K562 (cell line): ENCODE data around the gene KCP. TPM values are rescaled to one million over a fixed set of nuclear protein-coding genes. Genes with fewer than 3 reads are reported as not detected.

ENCODE experiments used
- ATAC-seq: fragments of 200-7000 bp; cut with Tn5 transposase; 3 replicates; pipeline ENCODE4 v1.9.1; 2020; ENCODE audit warnings: moderate library complexity
- BruUV-seq: library from RNA; stranded (reverse); fragments of 400-500 nt; replicated peaks from 2 replicates; lab custom pipeline; 2021; lab: Mats Ljungman, UMichigan
- CTCF ChIA-PET: fragments of 300-600 bp; formaldehyde crosslinking; extraction: SDS; loops from one replicate; lab custom pipeline; 2021; ENCODE audit warnings: low intra/inter-chr PET ratio; lab: Yijun Ruan, JAX
- POLR2A ChIA-PET: fragments of 300-600, 350-650 bp; sonication (Branson Sonifier 250); formaldehyde crosslinking; extraction: SDS; loops from one replicate; lab custom pipeline; 2021; ENCODE audit warnings: antibody characterized with exemption, inconsistent platforms; lab: Yijun Ruan, JAX
- DNase-seq, 4 experiments: peaks; one replicate each; pipeline versions ENCODE4 v3.0.0 to v3.0.0-alpha.2; 2011 to 2018; ENCODE audit warnings: low spot score in 3 of 4, mixed read lengths in 3 of 4; ENCODE audit errors: extremely low read depth in 1 of 4
- FAIRE-seq: peaks from 2 replicates; lab custom pipeline; 2011; peaks lifted over from hg19 to GRCh38; lab: Jason Lieb, UNC
- H2AFZ ChIP-seq: 2 replicates; pipeline ENCODE4 v1.6.0; 2011; ENCODE audit warnings: low read depth, low read length, control low read depth, inconsistent platforms
- H3K27ac ChIP-seq: fragments of 200-600 bp; 3 replicates; pipeline ENCODE4 v1.8.0; 2011; ENCODE audit warnings: low read depth, mild to moderate bottlenecking, control low read depth, inconsistent platforms, low read length, moderate library complexity, mixed read lengths; ENCODE audit errors: extremely low read depth
- H3K27me3 ChIP-seq, 2 experiments: fragments of 300-600 bp in 1 of 2; 2 replicates in 1 of 2; 3 replicates in 1 of 2; pipeline versions ENCODE4 v1.6.0 to v1.8.0; 2011; ENCODE audit warnings: inconsistent platforms in 2 of 2, low read length in 2 of 2, mild to moderate bottlenecking in 1 of 2, mixed read lengths in 1 of 2, moderate library complexity in 1 of 2; ENCODE audit not compliant: control insufficient read depth in 2 of 2, insufficient read depth in 2 of 2
- H3K36me3 ChIP-seq: fragments of 300-600 bp; 3 replicates; pipeline ENCODE4 v1.8.0; 2011; ENCODE audit warnings: mild to moderate bottlenecking, low read length, inconsistent platforms; ENCODE audit not compliant: control insufficient read depth, insufficient read depth
- H3K4me1 ChIP-seq, 2 experiments: fragments of 200-600 bp in 1 of 2; replicated peaks in 1 of 2; 2 replicates in 1 of 2; 3 replicates in 1 of 2; pipeline versions ENCODE4 v1.5.1 to v1.8.0; 2011; ENCODE audit warnings: inconsistent platforms in 2 of 2, low read length in 2 of 2, mild to moderate bottlenecking in 1 of 2, mixed read lengths in 1 of 2, moderate library complexity in 1 of 2; ENCODE audit not compliant: control insufficient read depth in 2 of 2, insufficient read depth in 2 of 2
- H3K4me2 ChIP-seq: 2 replicates; pipeline ENCODE4 v1.6.1; 2011; ENCODE audit warnings: low read length, control low read depth, inconsistent platforms, mixed read lengths; ENCODE audit not compliant: insufficient read depth
- H3K4me3 ChIP-seq: fragments of 200-600 bp; sonication (generic), shearing (Covaris generic); 2 replicates; pipeline ENCODE4 v1.5.1; 2016; ENCODE audit warnings: control low read depth, inconsistent platforms
- H3K79me2 ChIP-seq: fragments of 200-600 bp; 3 replicates; pipeline ENCODE4 v1.8.0; 2011; ENCODE audit warnings: low read length, inconsistent platforms; ENCODE audit not compliant: control insufficient read depth, insufficient read depth
- H3K9ac ChIP-seq, 2 experiments: 2 replicates each; pipeline versions ENCODE4 v1.6.0 to v1.6.1; 2011; ENCODE audit warnings: low read depth in 2 of 2, low read length in 2 of 2, control low read depth in 1 of 2, inconsistent platforms in 1 of 2, mild to moderate bottlenecking in 1 of 2, mixed read lengths in 1 of 2; ENCODE audit not compliant: insufficient read depth in 1 of 2
- H3K9me1 ChIP-seq: one replicate; pipeline ENCODE4 v1.6.0; 2011; ENCODE audit warnings: inconsistent platforms, mild to moderate bottlenecking, low read length, moderate library complexity; ENCODE audit not compliant: control insufficient read depth, insufficient read depth
- H3K9me3 ChIP-seq: replicated peaks from 2 replicates; pipeline ENCODE4 v1.5.1; 2011; ENCODE audit warnings: low read depth, low read length, inconsistent platforms; ENCODE audit not compliant: control insufficient read depth, insufficient read depth
- H4K20me1 ChIP-seq: replicated peaks from 2 replicates; pipeline ENCODE4 v1.6.1; 2011; ENCODE audit warnings: low read length, inconsistent platforms, mixed read lengths; ENCODE audit not compliant: control insufficient read depth, insufficient read depth
- BRD9 ChIP-seq: fragments of 450-650 bp; IDR thresholded peaks from 2 replicates; pipeline ENCODE4 v1.6.1; 2018; ENCODE audit warnings: low read depth; ENCODE audit not compliant: partially characterized antibody
- CBFB ChIP-seq: sonication (generic); formaldehyde crosslinking; IDR thresholded peaks from 2 replicates; pipeline ENCODE4 v1.4.0; 2020; ENCODE audit warnings: mild to moderate bottlenecking, missing genetic modification reagents
- MYBL2 ChIP-seq, 2 experiments: fragments of 450-650 bp in 1 of 2; sonication (generic) in 1 of 2; formaldehyde crosslinking in 1 of 2; IDR thresholded peaks; 2 replicates each; pipeline versions ENCODE4 v1.6.1 to v1.8.1; 2017 to 2022; ENCODE audit warnings: borderline replicate concordance in 1 of 2, inconsistent platforms in 1 of 2, low read depth in 1 of 2, mild to moderate bottlenecking in 1 of 2, missing genetic modification reagents in 1 of 2, moderate library complexity in 1 of 2
- PTTG1 ChIP-seq: fragments of 450-650 bp; IDR thresholded peaks from 2 replicates; pipeline ENCODE4 v1.6.1; 2016; ENCODE audit warnings: low read depth, mild to moderate bottlenecking, missing genetic modification characterization, missing compliant biosample characterization
- RBFOX2 ChIP-seq: fragments of 200-400 bp; formaldehyde crosslinking; IDR thresholded peaks from 2 replicates; pipeline ENCODE4 v1.6.1; 2017; ENCODE audit warnings: low read depth, mild to moderate bottlenecking, low read length, moderate library complexity
- SMC3 ChIP-seq: conservative IDR thresholded peaks from 2 replicates; pipeline ENCODE4 v1.6.1; 2011; ENCODE audit warnings: low read depth, low read length, improper control_type of control experiment; ENCODE audit not compliant: insufficient read depth
- U2AF1 ChIP-seq: fragments of 200-400 bp; formaldehyde crosslinking; optimal IDR thresholded peaks from 2 replicates; pipeline ENCODE3; 2017; ENCODE audit warnings: mild to moderate bottlenecking, low read depth, low read length, moderate library complexity
- ZNF175 ChIP-seq: fragments of 200-800 bp; sonication (Bioruptor generic); IDR thresholded peaks from 2 replicates; pipeline ENCODE4 v1.6.1; 2016; ENCODE audit warnings: low read depth, mild to moderate bottlenecking, missing genetic modification characterization, missing compliant biosample characterization
- ZNF41 ChIP-seq: fragments of 250-450 bp; sonication (Bioruptor Pico); conservative IDR thresholded peaks from 2 replicates; pipeline ENCODE4 v1.4.0; 2020; ENCODE audit warnings: mild to moderate bottlenecking
- WGBS: fragments of 100-300 bp; shearing (Covaris generic); methylation state at CpG from one replicate; pipeline ENCODE4 v1.1.6; 2016; ENCODE audit warnings: low coverage, mixed read lengths; ENCODE audit not compliant: insufficient coverage; ENCODE audit errors: missing lambda C conversion rate; 5-methylcytosine and 5-hydroxymethylcytosine counted together
- in situ Hi-C: fragments of 300-500 bp; cut with MboI; formaldehyde crosslinking; loops from 4 replicates; pipeline ENCODE4 v1.15.0; 2018; ENCODE audit warnings: inconsistent platforms, mixed read lengths
- intact Hi-C: fragments of 100-400 bp; cut with micrococcal nuclease; formaldehyde crosslinking; loops from 2 replicates; pipeline ENCODE4 v1.14.2; 2022
- polyA plus RNA-seq, 8 experiments: library from polyadenylated mRNA; depleted of rRNA in 4 of 8; stranded (reverse) in 5 of 8; unstranded in 3 of 8; fragments of >200 nt; fragmentation: Nextera tagmentation in 2 of 8; fragmentation: Illumina TruSeq in 1 of 8; extraction: Ambion mirVana in 2 of 8; extraction: Trizol in 1 of 8; gene quantifications; 2 replicates each; pipeline versions ENCODE4 v1.2.1 to v1.2.3, GENCODE V29; 2011 to 2014; ENCODE audit warnings: inconsistent platforms in 1 of 8, missing spikeins in 1 of 8
- total RNA-seq, 7 experiments: library from RNA; depleted of rRNA in 6 of 7; stranded (reverse); fragments of >200 nt in 6 of 7; fragmentation: Illumina TruSeq in 2 of 7; extraction: Trizol in 2 of 7; gene quantifications; 2 replicates each; pipeline versions ENCODE4 v1.2.1 to v1.2.3, GENCODE V29; 2011 to 2021; ENCODE audit warnings: low replicate concordance in 1 of 7
- TF ChIP-seq, protein P1 (sequence below): fragments of 450-650 bp; IDR thresholded peaks from 2 replicates; pipeline ENCODE4 v1.6.1; 2017; ENCODE audit warnings: mild to moderate bottlenecking, moderate library complexity
- TF ChIP-seq, protein P2 (sequence below), 3 experiments: fragments of 200-800 bp in 1 of 3; sonication (Bioruptor generic) in 1 of 3; sonication (generic) in 1 of 3; formaldehyde crosslinking in 1 of 3; IDR thresholded peaks; 2 replicates each; pipeline versions ENCODE4 v1.6.1 to v1.8.0; 2016 to 2022; ENCODE audit warnings: mild to moderate bottlenecking in 2 of 3, missing compliant biosample characterization in 2 of 3, missing genetic modification characterization in 2 of 3, missing genetic modification reagents in 1 of 3
- TF ChIP-seq, protein P3 (sequence below): sonication (generic); formaldehyde crosslinking; IDR thresholded peaks from 2 replicates; pipeline ENCODE4 v1.8.0; 2022; ENCODE audit warnings: mild to moderate bottlenecking, missing genetic modification reagents
- TF ChIP-seq, protein P4 (sequence below): sonication (generic); formaldehyde crosslinking; IDR thresholded peaks from 2 replicates; pipeline ENCODE4 v1.8.0; 2022; ENCODE audit warnings: missing genetic modification reagents, mild to moderate bottlenecking, moderate library complexity, borderline replicate concordance

KCP gene
- total and polyA plus RNA-seq, 9 of the 15 experiments (the other 6 are each of a cell fraction or from before 2014, with no cell fraction given) = 0.06 to 0.17 (median 0.12) TPM; not detected in 3

DNA sequence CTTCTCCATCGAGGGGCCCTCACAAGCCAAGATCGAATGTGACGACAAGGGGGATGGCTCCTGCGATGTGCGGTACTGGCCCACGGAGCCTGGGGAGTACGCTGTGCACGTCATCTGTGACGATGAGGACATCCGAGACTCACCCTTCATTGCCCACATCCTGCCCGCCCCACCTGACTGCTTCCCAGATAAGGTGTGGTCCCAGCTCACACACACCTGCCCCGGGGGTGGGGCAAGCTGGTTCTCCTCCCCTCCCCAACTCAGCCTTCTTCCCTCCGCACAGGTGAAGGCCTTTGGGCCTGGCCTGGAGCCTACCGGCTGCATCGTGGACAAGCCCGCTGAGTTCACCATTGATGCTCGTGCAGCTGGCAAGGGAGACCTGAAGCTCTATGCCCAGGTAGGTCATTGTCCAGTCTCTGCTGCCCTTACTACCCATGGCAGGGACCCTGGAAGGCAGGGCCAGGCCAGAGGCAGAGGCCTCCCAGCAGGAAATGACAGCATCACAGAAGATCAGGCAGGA, 69.3 kb downstream of the KCP start:
- H3K27ac ChIP-seq = no peak overlapping the region
- BruUV-seq = no TSS peak
- H3K36me3 ChIP-seq = peaks cover 100% of the 10 kb centered on the region; the same call in 2 of the 3 replicates
- peaks cover 0 to 59% of the 10 kb centered on the region in 2 experiments; a peak in 2 of 5 replicates for H3K4me1 ChIP-seq
- H3K9me3 ChIP-seq = no peaks in the 10 kb centered on the region
- no peak for DNase-seq
- FAIRE-seq = no peak
- H3K27me3 ChIP-seq = no peaks in the 10 kb centered on the region
- in situ Hi-C loops = no loop called here
- 94% methylated on average over 17 of the region's 17 CpGs for WGBS
- peaks cover 10% of the 10 kb centered on the region for H3K9me1 ChIP-seq
- no peak overlapping the region for H3K4me2 ChIP-seq
- no peak for ATAC-seq
- ChIA-PET CTCF (interaction anchor here (0.5 to 1.1 kb wide), 2 partner anchors 39 to 1306 kb away, joined by 4 to 8 read pairs; no protein-coding TSS in a partner anchor), POLR2A (interaction anchor here (0.8 to 4.0 kb wide), 4 partner anchors 9 to 63 kb away, joined by 3 to 31 read pairs (median 5); partner anchors contain the start of gene ATP6V1F)
- H3K4me3 ChIP-seq = no peak overlapping the region
- TF ChIP-seq, protein P1, sequence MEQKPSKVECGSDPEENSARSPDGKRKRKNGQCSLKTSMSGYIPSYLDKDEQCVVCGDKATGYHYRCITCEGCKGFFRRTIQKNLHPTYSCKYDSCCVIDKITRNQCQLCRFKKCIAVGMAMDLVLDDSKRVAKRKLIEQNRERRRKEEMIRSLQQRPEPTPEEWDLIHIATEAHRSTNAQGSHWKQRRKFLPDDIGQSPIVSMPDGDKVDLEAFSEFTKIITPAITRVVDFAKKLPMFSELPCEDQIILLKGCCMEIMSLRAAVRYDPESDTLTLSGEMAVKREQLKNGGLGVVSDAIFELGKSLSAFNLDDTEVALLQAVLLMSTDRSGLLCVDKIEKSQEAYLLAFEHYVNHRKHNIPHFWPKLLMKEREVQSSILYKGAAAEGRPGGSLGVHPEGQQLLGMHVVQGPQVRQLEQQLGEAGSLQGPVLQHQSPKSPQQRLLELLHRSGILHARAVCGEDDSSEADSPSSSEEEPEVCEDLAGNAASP = no peak
- TF ChIP-seq BRD9 (no peak), ZNF41 (CRISPR knock-in tag) (no peak), ZNF175 (CRISPR knock-in tag) (no peak), CBFB (CRISPR knock-in tag) (0 out of 2 replicates have a peak, but pooled peaks have one; percentile 37), U2AF1 (no peak), PTTG1 (tag) (no peak), MYBL2 (IDR thresholded peaks at IDR 0.05; ENCODE audit: low read depth) (no peak), MYBL2 (CRISPR knock-in tag; IDR thresholded peaks at IDR 0.05; ENCODE audit: borderline replicate concordance) (no peak), RBFOX2 (peak; percentile 63), SMC3 (0 out of 2 replicates have a peak, but pooled peaks have one; percentile 8)
- TF ChIP-seq, protein P2, sequence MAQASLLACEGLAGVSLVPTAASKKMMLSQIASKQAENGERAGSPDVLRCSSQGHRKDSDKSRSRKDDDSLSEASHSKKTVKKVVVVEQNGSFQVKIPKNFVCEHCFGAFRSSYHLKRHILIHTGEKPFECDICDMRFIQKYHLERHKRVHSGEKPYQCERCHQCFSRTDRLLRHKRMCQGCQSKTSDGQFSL (CRISPR knock-in tag; IDR thresholded peaks at IDR 0.05) = 0 out of 2 replicates have a peak, but pooled peaks have one; percentile 26
- TF ChIP-seq, protein P2 (tag; IDR thresholded peaks at IDR 0.05) = no peak
- TF ChIP-seq, protein P3, sequence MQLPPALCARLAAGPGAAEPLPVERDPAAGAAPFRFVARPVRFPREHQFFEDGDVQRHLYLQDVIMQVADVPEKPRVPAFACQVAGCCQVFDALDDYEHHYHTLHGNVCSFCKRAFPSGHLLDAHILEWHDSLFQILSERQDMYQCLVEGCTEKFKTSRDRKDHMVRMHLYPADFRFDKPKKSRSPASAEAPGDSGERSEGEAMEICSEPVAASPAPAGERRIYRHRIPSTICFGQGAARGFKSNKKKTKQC = peak; percentile 58; the same call in 1 of the 2 replicates
- TF ChIP-seq, protein P4, sequence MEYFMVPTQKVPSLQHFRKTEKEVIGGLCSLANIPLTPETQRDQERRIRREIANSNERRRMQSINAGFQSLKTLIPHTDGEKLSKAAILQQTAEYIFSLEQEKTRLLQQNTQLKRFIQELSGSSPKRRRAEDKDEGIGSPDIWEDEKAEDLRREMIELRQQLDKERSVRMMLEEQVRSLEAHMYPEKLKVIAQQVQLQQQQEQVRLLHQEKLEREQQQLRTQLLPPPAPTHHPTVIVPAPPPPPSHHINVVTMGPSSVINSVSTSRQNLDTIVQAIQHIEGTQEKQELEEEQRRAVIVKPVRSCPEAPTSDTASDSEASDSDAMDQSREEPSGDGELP (CRISPR knock-in tag) = 0 out of 2 replicates have a peak, but pooled peaks have one; percentile 7
- no peak overlapping the region for H2AFZ ChIP-seq
- no peaks in the 10 kb centered on the region for H3K79me2 ChIP-seq
- peak overlapping the region in 1 of 2 experiments; percentile 50; a peak in 3 of 4 replicates for H3K9ac ChIP-seq
- intact Hi-C loops = no loop called here
- peaks cover 25% of the 10 kb centered on the region for H4K20me1 ChIP-seq
